CD4-positive, CD25-positive, alpha-beta regulatory T cell (primary cell): ENCODE results near the gene P2RY8. TPM values are rescaled to one million over a fixed set of nuclear protein-coding genes. Genes with fewer than 3 reads are reported as not detected.

Experiments
- ATAC-seq, 2 donors: fragments of 150-1000 bp; cut with Tn5 transposase; one replicate each; pipeline ENCODE4 v1.10.0; 2021; ENCODE audit warnings: low read depth in 2 of 2, moderate number of reproducible peaks in 2 of 2, moderate library complexity in 1 of 2
- DNase-seq, 3 donors: peaks; one replicate each; pipeline versions ENCODE4 v3.0.0 to v3.0.0-alpha.2; 2012 to 2022; ENCODE audit warnings: mixed read lengths in 1 of 3
- H3K27ac ChIP-seq: one replicate; pipeline ENCODE4 v1.7.0; 2013; ENCODE audit warnings: mild to moderate bottlenecking, low read length; ENCODE audit not compliant: insufficient read depth, poor library complexity, severe bottlenecking
- H3K27me3 ChIP-seq: one replicate; pipeline ENCODE4 v1.7.0; 2013; ENCODE audit warnings: low read length; ENCODE audit not compliant: control insufficient read depth, insufficient read depth
- H3K36me3 ChIP-seq: one replicate; pipeline ENCODE4 v1.7.0; 2013; ENCODE audit warnings: mild to moderate bottlenecking, low read length, moderate library complexity; ENCODE audit not compliant: control insufficient read depth, insufficient read depth
- H3K4me1 ChIP-seq: 2 replicates; pipeline ENCODE4 v1.7.0; 2013; ENCODE audit warnings: mild to moderate bottlenecking, low read length; ENCODE audit not compliant: insufficient read depth, control insufficient read depth, poor library complexity, severe bottlenecking
- H3K4me3 ChIP-seq: one replicate; pipeline ENCODE4 v1.7.0; 2013; ENCODE audit warnings: low read depth, mild to moderate bottlenecking, low read length, moderate library complexity
- H3K9me3 ChIP-seq, 2 experiments: 1 replicate in 1 of 2; 2 replicates in 1 of 2; pipeline ENCODE4 v1.7.0; 2013; ENCODE audit warnings: low read length in 2 of 2, mild to moderate bottlenecking in 1 of 2, moderate library complexity in 1 of 2; ENCODE audit not compliant: control insufficient read depth in 2 of 2
- H3K27ac Mint-ChIP-seq, 3 donors: one replicate each; pipeline ENCODE4 v1.8.0; 2020 to 2022; ENCODE audit warnings: mild to moderate bottlenecking in 3 of 3, mixed read lengths in 3 of 3, moderate library complexity in 2 of 3
- H3K27me3 Mint-ChIP-seq: one replicate; pipeline ENCODE4 v1.8.0; 2022; ENCODE audit warnings: mild to moderate bottlenecking, mixed read lengths
- H3K36me3 Mint-ChIP-seq: one replicate; pipeline ENCODE4 v1.8.0; 2020; ENCODE audit warnings: mixed read lengths
- H3K4me1 Mint-ChIP-seq, 4 donors: one replicate each; pipeline ENCODE4 v1.8.0; 2020 to 2022; ENCODE audit warnings: mixed read lengths in 4 of 4, mild to moderate bottlenecking in 1 of 4
- H3K4me3 Mint-ChIP-seq, 4 donors: one replicate each; pipeline ENCODE4 v1.8.0; 2020 to 2022; ENCODE audit warnings: mild to moderate bottlenecking in 4 of 4, mixed read lengths in 4 of 4, moderate library complexity in 3 of 4
- H3K9me3 Mint-ChIP-seq, 7 donors: one replicate each; pipeline ENCODE4 v1.8.0; 2020 to 2022; ENCODE audit warnings: mixed read lengths in 7 of 7, mild to moderate bottlenecking in 3 of 7, moderate library complexity in 2 of 7
- polyA plus RNA-seq, 4 donors: library from polyadenylated mRNA; unstranded; fragments of 300-500 nt; fragmentation: Illumina TruSeq; gene quantifications; one replicate each; pipeline ENCODE4 v1.2.3, GENCODE V29; 2021
- total RNA-seq: library from RNA; stranded (reverse); gene quantifications from one replicate; pipeline ENCODE4 v1.2.3, GENCODE V29; 2022

Gene P2RY8
- total and polyA plus RNA-seq, 5 donors from 2014 or later = 158 to 222 (median 195) TPM

GRCh38 chrX:1416965-1417760 lies 119.8 kb downstream of the P2RY8 start:
- no peak overlapping the region for H3K4me3 ChIP-seq
- no peaks in the 10 kb centered on the region for H3K4me1 ChIP-seq
- H3K4me1 Mint-ChIP-seq = peaks cover 0 to 6% (median 2%) of the 10 kb centered on the region in 4 donors
- H3K4me3 Mint-ChIP-seq = no peak overlapping the region
- H3K9me3 Mint-ChIP-seq = peaks cover 0 to 17% (median 2%) of the 10 kb centered on the region in 7 donors
- peaks cover 37% of the 10 kb centered on the region for H3K36me3 Mint-ChIP-seq
- no peaks in the 10 kb centered on the region for H3K27me3 Mint-ChIP-seq
- DNase-seq (no peak), ATAC-seq (no peak)
- peaks cover 7 to 12% of the 10 kb centered on the region in 2 experiments for H3K9me3 ChIP-seq
- no peak overlapping the region for H3K27ac Mint-ChIP-seq
- H3K27ac ChIP-seq = no peak overlapping the region
- H3K27me3 ChIP-seq = no peaks in the 10 kb centered on the region
- peaks cover 15% of the 10 kb centered on the region for H3K36me3 ChIP-seq

DNA sequence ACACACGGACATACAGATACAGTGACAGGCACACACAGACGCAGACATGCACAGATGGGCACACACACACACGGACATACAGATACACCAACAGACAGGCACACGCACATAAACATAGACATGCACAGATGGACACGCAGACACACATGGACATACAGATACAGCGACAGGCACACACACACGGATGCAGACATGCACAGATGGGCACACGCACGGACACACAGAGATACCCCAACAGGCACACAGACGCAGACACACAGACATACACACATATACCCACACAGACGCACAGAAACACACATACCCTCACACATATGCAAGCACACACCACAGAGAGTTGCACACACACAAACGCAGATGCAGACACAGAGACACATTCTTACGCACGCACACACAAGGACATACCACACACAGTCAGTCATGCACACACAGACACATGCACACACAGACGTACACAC lies 120.6 kb downstream of the P2RY8 start:
- H3K36me3 Mint-ChIP-seq = peaks cover 31% of the 10 kb centered on the region
- no peak overlapping the region for H3K4me3 Mint-ChIP-seq

More for the DNA sequence above, 120.6 kb downstream of the P2RY8 start:
- no peak for ATAC-seq
- H3K27ac ChIP-seq = no peak overlapping the region
- H3K9me3 ChIP-seq = peaks cover 1 to 5% of the 10 kb centered on the region in 2 experiments
- no peak overlapping the region for H3K27ac Mint-ChIP-seq
- H3K9me3 Mint-ChIP-seq = peaks cover 0 to 11% (median 0%) of the 10 kb centered on the region in 7 donors
- H3K27me3 ChIP-seq = no peaks in the 10 kb centered on the region
- H3K27me3 Mint-ChIP-seq = no peaks in the 10 kb centered on the region
- peaks cover 16% of the 10 kb centered on the region for H3K36me3 ChIP-seq
- DNase-seq = no peak
- no peak overlapping the region for H3K4me3 ChIP-seq
- H3K4me1 Mint-ChIP-seq = peaks cover 0 to 6% (median 2%) of the 10 kb centered on the region in 4 donors
- H3K4me1 ChIP-seq = no peaks in the 10 kb centered on the region

Other genes starting within 250 kb of the P2RY8 start
- 1.2 TPM for gene IL3RA, start 200.4 kb downstream of the P2RY8 start, total RNA-seq
- gene IL3RA, start 200.4 kb downstream of the P2RY8 start, polyA plus RNA-seq = under 1 TPM in 1 of 4 donors, not detected in 3; 0.18 TPM
- 277 TPM for gene SLC25A6, start 145.1 kb downstream of the P2RY8 start, total RNA-seq
- gene SLC25A6, start 145.1 kb downstream of the P2RY8 start, polyA plus RNA-seq = 100 to 1,000 TPM; 388 to 535 (median 492) TPM
- gene ASMTL, start 84.3 kb downstream of the P2RY8 start, total RNA-seq = 47.7 TPM
- gene ASMTL, start 84.3 kb downstream of the P2RY8 start, polyA plus RNA-seq = 10 to 100 TPM; 32.1 to 50.1 (median 41.0) TPM
- gene AKAP17A, start 54.4 kb upstream of the P2RY8 start, total RNA-seq = 108 TPM
- gene AKAP17A, start 54.4 kb upstream of the P2RY8 start, polyA plus RNA-seq = 10 to 100 TPM; 11.0 to 14.8 (median 13.7) TPM
- gene ASMT, start 77.9 kb upstream of the P2RY8 start, total RNA-seq = not detected
- under 1 TPM in 3 of 4 donors, not detected in 1; 0.19 to 1.00 (median 0.91) TPM for gene ASMT, start 77.9 kb upstream of the P2RY8 start, polyA plus RNA-seq